Stimulated activated CD8-positive, alpha-beta memory T cell treated with anti-CD3 and anti-CD28 coated beads, Interleukin-2, amount 100 ng/mL, for 48 hours (primary cell): Measurements from ENCODE around the gene ITIH3.

Experiments
- DNase-seq, 2 donors: peaks; one replicate each; pipeline ENCODE4 v3.0.0-alpha.2; 2020; ENCODE audit warnings: low read depth in 2 of 2

ITIH3 gene

DNA sequence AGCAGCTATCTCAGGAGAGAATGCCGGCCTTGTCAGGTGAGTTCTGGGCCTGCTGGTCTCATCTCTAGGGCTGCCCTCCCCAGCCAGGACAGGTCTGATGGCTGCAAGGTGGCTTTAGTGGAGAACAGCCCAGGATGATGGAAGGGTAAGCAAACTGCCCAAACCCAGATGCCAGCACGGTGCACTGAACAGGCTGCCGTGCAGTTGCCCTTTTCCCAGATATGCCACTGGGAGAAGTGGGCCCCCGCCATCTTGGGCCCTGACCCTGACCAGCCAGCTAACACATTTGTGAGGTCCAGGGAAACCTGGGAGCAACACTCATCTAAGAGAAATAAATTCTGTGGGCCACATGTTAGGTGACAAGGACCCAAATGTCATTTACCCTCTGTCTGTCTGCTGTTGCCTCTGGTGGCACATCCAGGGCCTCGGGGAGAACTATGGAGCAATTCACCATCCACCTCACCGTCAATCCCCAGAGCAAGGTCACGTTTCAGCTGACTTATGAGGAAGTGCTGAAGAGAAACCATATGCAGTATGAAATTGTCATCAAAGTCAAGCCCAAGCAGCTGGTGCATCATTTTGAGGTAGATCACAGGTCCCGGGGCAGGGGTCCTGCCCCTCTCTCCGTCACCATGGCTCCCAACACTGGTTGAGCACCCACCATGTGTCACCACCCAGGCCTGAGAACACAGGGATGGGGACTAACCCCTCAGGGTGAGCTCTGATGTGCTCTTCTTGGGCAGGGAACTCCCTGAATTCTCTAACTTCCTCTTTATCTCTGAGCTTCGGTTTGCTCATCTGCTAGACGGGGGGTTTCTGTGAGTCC lies 15.4 kb upstream of the ITIH3 start:
- DNase-seq = no peak

DNA sequence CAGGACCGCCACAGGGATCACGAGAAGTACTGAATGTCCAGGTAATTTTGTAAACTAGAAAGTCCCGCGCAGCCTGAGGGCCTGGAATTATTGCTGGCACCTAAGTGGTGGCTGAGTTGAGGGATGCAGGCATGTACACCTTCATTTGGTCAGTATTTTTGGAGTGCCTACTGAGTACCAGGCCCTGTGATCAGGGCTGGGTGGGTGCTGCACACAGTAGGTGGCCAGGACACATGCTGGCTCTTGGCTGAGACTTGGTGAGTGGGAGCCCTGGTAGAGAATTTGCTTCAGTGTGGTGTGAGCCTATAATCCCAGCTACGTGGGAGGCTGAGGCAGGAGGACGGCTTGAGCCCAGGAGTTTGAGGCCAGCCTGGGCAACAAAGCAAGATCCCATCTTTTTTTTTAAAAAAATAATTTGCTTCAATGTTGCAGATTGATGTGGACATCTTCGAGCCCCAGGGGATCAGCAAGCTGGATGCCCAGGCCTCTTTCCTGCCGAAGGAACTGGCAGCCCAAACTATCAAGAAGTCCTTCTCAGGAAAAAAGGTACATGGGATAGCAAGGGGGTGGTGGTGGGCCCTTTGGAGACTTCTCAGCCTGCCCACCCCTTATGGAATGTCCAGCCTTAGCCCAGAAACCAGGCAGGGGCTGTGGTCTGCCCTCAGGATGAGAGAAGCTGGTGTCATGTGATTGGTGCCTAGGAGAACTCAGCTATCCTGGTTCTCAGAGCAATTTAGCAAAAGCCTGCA lies 14.6 kb upstream of the ITIH3 start:
- DNase-seq = no peak

DNA sequence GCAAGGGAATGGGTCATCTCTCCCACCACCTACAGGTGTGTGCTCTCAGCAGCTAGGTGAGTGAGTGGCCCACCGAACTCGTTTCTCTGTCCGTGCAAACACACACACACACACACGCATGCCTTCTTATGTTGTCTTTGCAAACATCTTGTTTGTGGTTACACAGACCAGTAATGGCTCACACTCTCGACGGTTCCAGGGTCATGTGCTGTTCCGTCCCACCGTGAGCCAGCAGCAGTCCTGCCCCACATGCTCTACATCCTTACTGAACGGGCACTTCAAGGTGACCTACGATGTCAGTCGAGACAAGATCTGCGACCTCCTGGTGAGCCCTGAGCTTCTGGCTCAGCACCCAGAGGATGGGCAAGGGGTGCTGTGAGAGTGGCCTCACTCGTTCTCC lies 12.9 kb upstream of the ITIH3 start:
- DNase-seq = no peak

DNA sequence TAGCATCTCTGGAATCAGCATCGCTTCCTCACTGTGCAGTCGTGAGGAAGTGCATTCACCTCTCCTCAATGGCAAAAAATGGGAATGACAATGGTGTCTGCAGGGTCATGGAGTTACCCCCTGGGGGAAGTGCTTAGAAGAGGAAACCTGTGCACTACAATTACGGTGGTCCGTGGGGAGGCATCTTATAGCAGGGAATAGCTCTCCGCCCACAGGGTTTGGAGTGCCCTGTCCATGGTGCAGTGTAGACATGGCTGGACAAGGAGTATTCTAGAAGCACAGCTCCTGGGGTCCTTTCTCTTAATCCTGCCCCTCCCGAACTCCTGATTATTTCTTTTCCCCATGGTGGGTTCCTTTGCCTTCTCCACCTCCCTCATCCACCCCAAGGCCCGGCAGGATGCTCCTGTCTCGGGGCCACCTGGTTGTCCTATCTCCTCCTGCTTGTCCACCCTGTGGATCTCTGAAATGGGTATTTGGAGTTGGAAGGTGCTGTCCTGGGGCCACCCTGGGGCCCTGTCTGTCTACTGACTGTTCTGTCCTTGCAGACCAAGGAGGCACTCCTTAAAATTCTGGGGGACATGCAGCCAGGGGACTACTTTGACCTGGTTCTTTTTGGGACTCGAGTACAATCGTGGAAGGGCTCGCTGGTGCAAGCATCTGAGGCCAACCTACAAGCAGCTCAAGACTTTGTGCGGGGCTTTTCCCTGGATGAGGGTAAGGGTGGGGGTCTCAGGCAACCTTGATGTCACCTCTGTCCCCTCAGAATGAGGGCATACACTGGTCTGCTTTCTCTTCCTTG lies 12.0 kb upstream of the ITIH3 start:
- DNase-seq = no peak

DNA sequence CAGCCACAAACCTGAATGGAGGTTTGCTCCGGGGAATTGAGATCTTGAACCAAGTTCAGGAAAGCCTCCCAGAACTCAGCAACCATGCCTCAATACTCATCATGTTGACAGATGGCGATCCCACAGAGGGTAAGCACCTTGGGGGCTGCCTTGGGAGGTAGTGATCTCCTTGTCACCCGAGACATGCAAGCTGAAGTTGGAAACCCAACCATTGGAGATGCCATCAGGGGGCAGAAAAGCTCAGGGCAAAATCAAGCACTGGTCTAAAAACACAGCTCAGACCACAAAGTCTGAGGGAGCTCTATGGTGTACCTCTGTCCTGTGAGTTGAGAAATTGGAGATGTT lies 11.4 kb upstream of the ITIH3 start:
- no peak for DNase-seq

DNA sequence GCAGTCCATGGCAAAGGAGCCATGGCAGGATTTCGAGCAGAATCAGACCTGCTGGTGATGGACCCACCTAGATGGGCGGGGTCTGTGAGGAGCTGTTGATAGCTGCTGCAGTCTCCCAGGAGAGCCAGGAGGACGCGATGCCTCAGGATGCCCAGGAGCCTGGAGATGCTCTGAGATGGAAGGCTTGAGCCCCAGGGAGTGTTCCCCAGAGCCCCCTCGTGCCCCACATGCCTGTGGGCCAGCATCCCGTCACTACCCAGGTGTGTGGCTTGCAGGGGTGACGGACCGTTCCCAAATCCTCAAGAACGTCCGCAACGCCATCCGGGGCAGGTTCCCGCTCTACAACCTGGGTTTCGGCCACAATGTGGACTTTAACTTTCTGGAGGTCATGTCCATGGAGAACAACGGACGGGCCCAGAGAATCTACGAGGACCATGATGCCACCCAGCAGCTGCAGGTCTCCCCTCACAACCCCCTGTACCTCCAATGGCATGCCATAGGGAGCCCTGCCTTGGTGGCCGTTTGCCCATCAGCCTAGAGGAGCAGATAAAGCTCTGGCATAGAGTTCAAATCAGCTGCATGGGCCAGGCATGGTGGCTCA lies 10.5 kb upstream of the ITIH3 start:
- DNase-seq = no peak

DNA sequence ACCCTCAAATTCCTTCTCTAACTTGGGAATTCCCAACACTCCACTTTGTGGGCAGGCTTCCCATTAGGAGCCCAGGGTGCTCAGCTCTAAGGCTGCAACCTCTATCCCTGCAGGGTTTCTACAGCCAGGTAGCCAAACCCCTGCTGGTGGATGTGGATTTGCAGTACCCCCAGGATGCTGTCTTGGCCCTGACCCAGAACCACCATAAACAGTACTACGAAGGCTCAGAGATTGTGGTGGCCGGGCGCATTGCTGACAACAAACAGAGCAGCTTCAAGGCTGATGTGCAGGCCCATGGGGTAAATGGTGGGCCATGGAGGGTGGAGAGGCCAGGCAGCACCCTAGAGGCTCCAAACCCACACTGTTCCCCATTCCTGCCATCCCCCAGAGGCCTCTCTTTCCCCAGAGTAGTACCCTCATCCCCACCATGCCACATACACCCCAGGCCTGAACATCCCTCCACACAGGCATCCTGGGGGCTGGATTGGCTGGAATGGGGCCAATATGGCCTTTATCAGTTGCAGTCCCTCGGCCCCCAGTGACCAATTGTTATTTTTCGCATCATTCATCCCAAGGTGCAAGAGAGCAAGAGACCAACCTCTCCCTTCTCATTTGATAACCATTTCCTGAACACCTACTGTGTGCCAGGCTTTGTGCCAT lies 9.5 kb upstream of the ITIH3 start:
- no peak for DNase-seq

DNA sequence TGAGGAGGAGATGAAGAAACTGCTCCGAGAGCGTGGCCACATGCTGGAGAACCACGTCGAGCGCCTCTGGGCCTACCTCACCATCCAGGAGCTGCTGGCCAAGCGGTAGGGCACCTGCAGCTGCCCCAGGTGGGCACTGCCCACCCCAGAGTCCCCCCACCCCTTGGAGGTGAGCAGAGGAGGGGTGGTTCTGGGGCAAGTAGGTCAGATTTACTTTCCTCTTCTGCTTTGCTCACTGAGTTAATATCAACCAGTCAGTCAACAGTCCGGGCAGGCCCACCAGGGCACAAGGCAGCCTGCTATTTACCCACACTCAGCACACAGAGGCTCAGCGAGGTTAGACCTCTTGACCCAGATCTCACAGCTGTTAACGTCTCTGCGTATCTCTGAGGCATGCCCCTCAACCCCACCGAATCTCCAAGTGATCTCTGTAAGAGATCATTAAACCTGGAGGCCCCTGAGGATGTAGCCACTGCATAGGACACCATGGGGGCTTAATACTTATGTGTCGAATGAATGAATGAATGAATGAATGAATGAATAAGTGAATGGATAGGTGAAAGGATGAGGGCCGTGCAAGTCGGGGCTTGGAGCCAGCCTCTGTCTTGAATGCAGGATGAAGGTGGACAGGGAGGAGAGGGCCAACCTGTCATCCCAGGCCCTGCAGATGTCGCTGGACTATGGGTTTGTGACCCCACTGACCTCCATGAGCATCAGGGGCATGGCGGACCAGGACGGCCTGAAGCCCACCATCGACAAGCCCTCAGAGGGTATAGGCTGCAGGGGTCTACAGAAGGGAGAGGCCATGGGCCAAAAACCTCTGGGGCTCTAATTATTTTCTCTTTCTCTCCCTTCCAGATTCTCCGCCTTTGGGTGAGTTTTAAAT lies 8.0 kb upstream of the ITIH3 start:
- no peak for DNase-seq

DNA sequence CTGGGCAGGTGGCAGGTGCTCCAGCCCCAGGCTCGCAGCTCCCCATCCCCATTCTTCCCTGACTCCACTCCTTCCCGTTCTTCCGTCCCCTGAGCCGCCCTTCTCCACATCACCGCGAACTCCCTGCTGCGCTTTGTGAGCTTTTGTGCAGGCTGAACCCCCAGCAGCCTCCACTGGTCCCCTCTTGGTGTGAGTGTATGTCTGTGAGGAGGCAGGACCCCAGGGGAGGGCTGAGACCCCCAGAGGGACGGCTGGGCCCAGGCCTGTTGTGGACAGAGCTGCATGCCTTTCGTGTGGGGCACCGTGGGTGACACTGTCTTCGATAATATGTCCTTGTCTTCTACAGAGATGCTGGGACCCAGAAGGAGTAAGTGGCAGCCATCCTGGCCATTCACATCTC lies 7.3 kb upstream of the ITIH3 start:
- no peak for DNase-seq

DNA sequence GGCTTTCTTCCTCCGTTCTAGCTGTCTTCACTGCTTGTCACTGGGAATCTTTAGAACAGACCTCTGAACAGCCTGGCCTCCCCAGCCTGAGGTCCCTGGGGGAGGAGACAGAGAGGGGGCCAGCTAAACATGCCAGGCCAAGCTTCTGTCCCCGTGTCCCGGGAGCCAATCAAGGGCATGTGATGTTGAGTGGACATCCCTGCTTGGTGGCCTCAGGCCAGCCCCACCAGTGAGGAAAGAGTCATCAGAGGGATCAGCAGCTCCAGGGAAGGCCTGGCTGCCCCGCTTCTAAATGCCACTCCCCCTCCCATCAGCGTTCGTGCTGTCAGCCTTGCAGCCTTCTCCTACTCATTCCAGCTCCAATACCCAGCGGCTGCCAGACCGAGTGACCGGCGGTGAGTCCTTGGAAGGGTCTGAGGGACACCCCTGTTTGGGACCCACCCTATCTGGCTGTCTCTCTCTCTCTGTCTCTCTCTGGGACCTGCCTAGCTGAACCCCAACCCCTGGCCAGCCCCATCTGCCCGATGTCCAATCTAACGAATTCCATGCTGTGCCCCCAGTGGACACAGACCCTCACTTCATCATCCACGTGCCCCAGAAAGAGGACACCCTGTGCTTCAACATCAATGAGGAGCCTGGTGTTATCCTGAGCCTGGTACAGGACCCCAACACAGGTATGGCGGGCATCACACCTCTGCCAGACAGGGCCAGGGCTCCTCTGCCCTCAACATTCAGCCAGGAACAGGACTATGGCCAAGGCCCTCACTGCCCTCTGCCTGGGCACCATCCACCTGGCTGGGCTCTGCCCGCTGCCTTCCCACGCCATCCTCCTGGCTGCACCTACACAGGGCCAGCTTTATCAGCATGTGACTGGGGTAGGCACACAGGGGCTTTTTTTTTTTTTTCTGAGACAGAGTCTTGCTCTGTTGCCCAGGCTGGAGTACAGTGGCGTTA lies 6.6 kb upstream of the ITIH3 start:
- DNase-seq = no peak

DNA sequence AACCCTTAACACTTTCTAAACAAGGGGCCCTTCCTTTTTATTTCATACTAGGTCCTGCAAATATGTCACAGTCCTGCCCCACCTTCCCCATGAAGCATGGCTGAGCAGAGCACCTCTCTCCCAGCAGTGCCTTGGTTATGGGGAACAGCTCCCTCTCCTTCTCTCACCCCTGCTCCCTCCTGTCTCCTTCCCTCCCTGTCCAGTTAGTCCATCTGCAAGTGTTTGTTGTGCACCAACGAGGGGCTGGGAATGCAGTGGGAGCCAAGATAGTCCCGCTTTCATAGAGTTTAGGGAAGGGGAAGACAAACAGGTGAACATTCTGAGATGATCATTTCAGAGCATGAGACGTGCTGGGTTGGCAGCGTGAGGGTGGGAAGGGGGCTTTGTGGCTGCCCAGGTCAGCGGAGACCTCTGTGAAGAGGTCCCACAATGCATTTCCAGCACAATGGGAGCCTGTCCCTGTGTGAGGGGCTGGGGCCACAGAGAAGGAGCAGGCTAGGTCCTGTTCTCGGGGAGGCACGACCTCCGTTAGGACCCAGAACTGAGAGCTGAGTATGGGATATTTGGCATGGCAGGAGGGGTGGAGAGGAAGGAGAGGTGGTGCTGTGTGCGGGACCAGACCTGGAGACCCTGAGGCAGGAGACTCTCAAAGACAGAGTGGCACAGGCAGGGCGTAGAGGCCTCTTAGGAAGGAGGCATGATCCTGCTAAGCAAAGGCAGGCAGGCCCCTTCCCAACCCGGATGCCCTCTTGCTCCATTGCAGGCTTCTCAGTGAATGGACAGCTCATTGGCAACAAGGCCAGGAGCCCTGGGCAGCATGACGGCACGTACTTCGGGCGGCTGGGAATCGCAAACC lies 5.5 kb upstream of the ITIH3 start:
- no peak for DNase-seq

DNA sequence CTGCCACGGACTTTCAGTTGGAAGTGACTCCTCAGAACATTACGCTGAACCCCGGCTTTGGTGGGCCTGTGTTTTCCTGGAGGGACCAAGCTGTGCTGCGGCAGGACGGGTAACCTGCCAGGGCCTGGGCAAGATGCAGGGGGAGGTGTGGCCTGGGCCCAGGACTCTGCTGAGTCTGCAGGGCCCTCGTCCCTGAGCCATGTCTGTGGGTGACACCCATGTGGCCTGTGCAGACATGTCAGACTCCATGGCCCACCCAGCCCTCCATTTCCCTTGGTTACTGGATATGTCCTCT lies 4.9 kb upstream of the ITIH3 start:
- no peak for DNase-seq

DNA sequence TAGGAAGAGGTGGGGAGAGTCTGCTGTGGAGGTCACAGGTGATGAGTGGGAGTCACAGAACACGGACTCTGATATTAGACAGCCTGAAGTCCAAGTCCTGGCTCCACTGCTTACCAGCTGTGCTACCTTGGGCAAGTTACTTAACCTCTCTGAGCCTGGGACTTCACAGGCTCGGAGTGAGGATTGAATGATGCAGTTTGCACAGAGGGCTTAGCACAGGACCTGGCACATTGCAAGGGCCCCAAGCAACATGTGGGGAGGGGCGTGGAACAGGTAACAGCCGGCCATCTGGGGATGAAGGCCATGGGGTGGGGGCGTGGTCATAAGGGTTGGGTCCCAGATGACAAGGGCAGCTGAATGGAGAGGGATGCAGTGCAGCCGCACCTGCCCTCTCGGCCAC lies 4.3 kb upstream of the ITIH3 start:
- no peak for DNase-seq

DNA sequence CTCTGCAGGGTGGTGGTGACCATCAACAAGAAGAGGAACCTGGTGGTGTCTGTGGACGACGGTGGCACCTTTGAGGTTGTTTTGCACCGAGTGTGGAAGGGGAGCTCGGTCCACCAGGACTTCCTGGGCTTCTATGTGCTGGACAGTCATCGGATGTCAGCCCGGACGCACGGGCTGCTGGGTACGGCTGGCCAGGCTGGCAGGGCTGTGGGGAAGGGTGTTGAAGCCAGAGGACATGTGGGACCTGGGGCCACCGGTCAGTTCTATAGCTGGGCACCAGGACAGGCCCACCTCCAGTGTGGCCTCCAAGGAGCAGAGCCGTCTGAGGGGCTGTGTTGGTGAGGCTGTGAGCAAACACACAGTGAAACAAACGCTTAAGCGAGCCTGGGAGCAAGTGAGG lies 3.9 kb upstream of the ITIH3 start:
- no peak for DNase-seq

DNA sequence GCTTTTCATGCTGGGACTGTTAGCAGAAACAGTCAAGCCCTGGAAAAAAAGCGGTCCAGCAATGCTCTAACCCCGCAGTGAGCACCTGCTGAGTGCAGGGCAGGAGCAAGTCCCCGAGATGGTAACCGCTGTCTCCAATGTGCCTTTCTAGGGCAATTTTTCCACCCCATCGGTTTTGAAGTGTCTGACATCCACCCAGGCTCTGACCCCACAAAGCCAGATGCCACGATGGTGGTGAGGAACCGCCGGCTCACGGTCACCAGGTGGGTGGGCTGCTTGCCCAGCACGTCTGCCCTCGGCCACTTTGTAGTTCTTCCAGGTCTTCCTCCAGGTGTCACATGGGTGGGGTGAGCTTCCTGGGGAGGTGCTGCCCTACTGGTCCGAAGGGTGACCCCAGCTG lies 3.2 kb upstream of the ITIH3 start:
- no peak for DNase-seq

DNA sequence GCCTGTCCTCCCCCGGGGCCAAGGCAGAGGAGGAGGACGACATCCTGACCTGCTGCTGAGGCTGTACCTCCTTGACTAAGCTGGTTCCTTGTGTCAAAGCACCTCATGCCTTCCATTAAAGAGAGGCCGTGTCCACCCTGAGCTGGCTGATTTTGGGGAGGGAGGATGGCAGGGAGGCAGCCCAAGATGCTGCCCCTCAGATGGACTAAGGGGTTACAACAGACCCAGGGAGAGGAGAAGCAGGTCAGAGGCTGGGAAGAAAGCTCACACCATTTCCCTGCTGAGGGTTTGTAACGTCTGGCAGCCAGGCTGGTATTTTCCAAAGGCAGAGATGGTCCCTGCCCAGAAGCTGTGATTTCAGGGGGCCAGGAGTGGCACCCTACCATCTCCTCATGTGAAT lies 2.7 kb upstream of the ITIH3 start:
- no peak for DNase-seq

DNA sequence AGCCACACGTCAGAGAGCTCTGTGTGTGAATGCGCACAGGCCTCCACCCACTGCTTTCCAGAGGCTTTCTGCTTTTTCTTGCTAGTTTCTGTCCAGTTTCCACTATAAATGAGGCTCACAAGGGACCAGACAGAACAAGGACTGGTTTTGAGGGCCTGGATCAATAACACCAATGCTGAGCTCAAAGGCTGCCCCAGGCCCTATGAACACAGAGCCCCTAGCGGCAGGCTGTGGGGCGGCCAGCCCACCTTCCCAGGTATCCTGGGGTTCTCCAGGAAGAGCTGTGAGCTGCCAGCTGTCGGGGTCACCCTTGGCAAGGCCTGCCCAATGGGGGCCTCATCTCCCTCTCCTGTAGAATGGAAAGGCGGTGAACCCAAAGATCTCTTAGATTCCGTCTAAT lies 2.2 kb upstream of the ITIH3 start:
- no peak for DNase-seq

DNA sequence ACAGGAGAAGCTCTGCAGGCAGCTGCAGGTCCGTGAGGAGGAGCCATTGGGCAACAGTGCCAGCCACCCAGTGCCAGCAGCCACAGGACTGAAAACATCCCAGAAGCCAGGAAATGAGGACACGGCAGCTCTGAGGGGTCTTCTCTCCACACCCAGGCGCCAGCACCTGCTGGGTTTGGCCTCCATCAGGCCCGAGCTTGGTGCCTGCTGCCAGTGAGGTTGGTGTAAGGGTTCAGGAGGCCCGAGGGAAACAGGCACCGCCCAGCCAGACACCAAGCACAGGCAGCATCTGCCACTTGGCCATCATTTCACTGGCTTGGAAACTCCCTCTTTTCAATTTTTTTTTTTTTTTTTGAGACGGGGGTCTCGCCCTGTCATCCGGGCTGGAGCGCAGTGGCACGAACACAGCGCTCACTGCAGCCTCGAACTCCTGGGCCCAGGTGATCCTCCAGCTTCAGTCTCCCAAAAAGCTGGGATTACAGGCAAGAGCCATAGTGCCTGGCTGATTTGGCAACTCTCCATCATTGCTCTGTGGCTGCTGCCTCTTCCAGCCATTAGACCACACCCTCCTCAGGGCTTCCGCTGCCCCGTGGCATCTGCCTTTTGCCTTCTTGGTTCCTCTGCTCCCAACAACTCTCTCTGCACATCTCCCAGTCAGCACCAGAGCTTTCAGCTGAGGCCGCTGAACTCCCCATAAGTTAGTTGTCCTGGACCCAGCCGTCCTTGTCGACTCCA lies 1.5 kb upstream of the ITIH3 start:
- DNase-seq = no peak
